GM23338 (cell line): Measurements from ENCODE around the gene NID1. TPM values are rescaled to one million over a fixed set of nuclear protein-coding genes. Genes with fewer than 3 reads are reported as not detected.

Source experiments
- ATAC-seq: fragments of 200-7000 bp; cut with Tn5 transposase; 3 replicates; pipeline ENCODE4 v1.9.1; 2020
- DNase-seq: peaks from one replicate; pipeline ENCODE4 v3.0.0-alpha.2; 2015; ENCODE audit warnings: low spot score
- H2AFZ ChIP-seq: fragments of 200-600 bp; sonication (generic); 2 replicates; pipeline ENCODE4 v1.8.0; 2016; ENCODE audit warnings: antibody characterized with exemption, mild to moderate bottlenecking, moderate library complexity
- H3F3A ChIP-seq: fragments of 200-600 bp; sonication (generic); replicated peaks from 2 replicates; pipeline ENCODE4 v1.8.0; 2017; ENCODE audit warnings: antibody characterized with exemption, mixed run types, low read depth
- H3K27ac ChIP-seq: fragments of 200-600 bp; sonication (generic); 2 replicates; pipeline ENCODE4 v1.6.1; 2016; ENCODE audit warnings: low read depth
- H3K27me3 ChIP-seq: fragments of 200-600 bp; sonication (generic); 2 replicates; pipeline ENCODE4 v1.8.0; 2016; ENCODE audit warnings: mild to moderate bottlenecking, mixed run types, moderate library complexity; ENCODE audit not compliant: insufficient read depth
- H3K36me3 ChIP-seq: fragments of 200-600 bp; sonication (generic); 2 replicates; pipeline ENCODE4 v1.8.0; 2016; ENCODE audit warnings: mild to moderate bottlenecking; ENCODE audit not compliant: insufficient read depth
- H3K4me1 ChIP-seq: fragments of 200-600 bp; sonication (generic); 2 replicates; pipeline ENCODE4 v1.8.0; 2016; ENCODE audit warnings: mild to moderate bottlenecking, moderate library complexity; ENCODE audit not compliant: insufficient read depth
- H3K4me2 ChIP-seq: fragments of 200-600 bp; sonication (generic); 2 replicates; pipeline ENCODE4 v1.7.1; 2017; ENCODE audit warnings: mixed run types
- H3K4me3 ChIP-seq: fragments of 200-600 bp; sonication (generic); 2 replicates; pipeline ENCODE4 v1.6.1; 2016; ENCODE audit warnings: mixed run types
- H3K79me2 ChIP-seq: fragments of 200-600 bp; sonication (generic); replicated peaks from 2 replicates; pipeline ENCODE4 v1.8.0; 2017; ENCODE audit warnings: mild to moderate bottlenecking; ENCODE audit not compliant: insufficient read depth
- H3K9me2 ChIP-seq: fragments of 200-600 bp; sonication (generic); 2 replicates; pipeline ENCODE4 v1.8.0; 2017; ENCODE audit not compliant: insufficient read depth
- H4K20me1 ChIP-seq: fragments of 200-600 bp; sonication (generic); replicated peaks from 2 replicates; pipeline ENCODE4 v1.8.0; 2017; ENCODE audit warnings: mild to moderate bottlenecking; ENCODE audit not compliant: insufficient read depth
- H3K27ac Mint-ChIP-seq: 2 replicates; pipeline ENCODE4 v1.8.0; 2020; ENCODE audit warnings: inconsistent platforms, mild to moderate bottlenecking, moderate library complexity, mixed read lengths
- H3K27me3 Mint-ChIP-seq: 3 replicates; pipeline ENCODE4 v1.8.0; 2022; ENCODE audit warnings: low read depth, mild to moderate bottlenecking, moderate library complexity, mixed read lengths, inconsistent platforms; ENCODE audit not compliant: insufficient read depth, poor library complexity
- H3K36me3 Mint-ChIP-seq: 3 replicates; pipeline ENCODE4 v1.8.0; 2021; ENCODE audit warnings: low read depth, mild to moderate bottlenecking, inconsistent platforms, moderate library complexity, mixed read lengths
- H3K4me1 Mint-ChIP-seq: 3 replicates; pipeline ENCODE4 v1.8.0; 2020; ENCODE audit warnings: mild to moderate bottlenecking, inconsistent platforms, mixed read lengths
- H3K4me3 Mint-ChIP-seq: 3 replicates; pipeline ENCODE4 v1.8.0; 2021; ENCODE audit warnings: moderate library complexity, mild to moderate bottlenecking, inconsistent platforms, mixed read lengths
- H3K9me3 Mint-ChIP-seq: 3 replicates; pipeline ENCODE4 v1.8.0; 2020; ENCODE audit warnings: moderate library complexity, mild to moderate bottlenecking, inconsistent platforms, mixed read lengths
- CREB1 ChIP-seq: fragments of 250-450 bp; sonication (Bioruptor Pico); IDR thresholded peaks from 2 replicates; pipeline ENCODE4 v1.5.0; 2020; ENCODE audit warnings: low read depth, mild to moderate bottlenecking, moderate library complexity
- ETS1 ChIP-seq: IDR thresholded peaks from 2 replicates; pipeline ENCODE4 v1.6.1; 2016; ENCODE audit warnings: antibody characterized with exemption
- EZH2 ChIP-seq: fragments of 200-600 bp; sonication (generic); IDR thresholded peaks from one replicate; pipeline ENCODE4 v1.8.0; 2017; ENCODE audit warnings: antibody characterized with exemption, mild to moderate bottlenecking, low read depth; ENCODE audit not compliant: unreplicated experiment
- EZH2phosphoT487 ChIP-seq: fragments of 200-600 bp; sonication (generic); IDR thresholded peaks from one replicate; pipeline ENCODE4 v1.8.1; 2018; ENCODE audit warnings: antibody characterized with exemption; ENCODE audit not compliant: unreplicated experiment
- JUNB ChIP-seq: IDR thresholded peaks from one replicate; pipeline ENCODE4 v1.6.1; 2016; ENCODE audit warnings: antibody characterized with exemption; ENCODE audit not compliant: unreplicated experiment
- NANOG ChIP-seq: IDR thresholded peaks from 2 replicates; pipeline ENCODE4 v1.6.1; 2016; ENCODE audit warnings: antibody characterized with exemption, borderline replicate concordance
- POLR2AphosphoS5 ChIP-seq: IDR thresholded peaks from 2 replicates; pipeline ENCODE4 v1.6.1; 2016; ENCODE audit warnings: antibody characterized with exemption, low read depth
- REST ChIP-seq: IDR thresholded peaks from one replicate; pipeline ENCODE4 v1.6.1; 2018; ENCODE audit warnings: antibody characterized with exemption; ENCODE audit not compliant: unreplicated experiment
- STAT1 ChIP-seq: IDR thresholded peaks from one replicate; pipeline ENCODE4 v1.6.1; 2016; ENCODE audit warnings: antibody characterized with exemption; ENCODE audit not compliant: unreplicated experiment
- ZNF114 ChIP-seq: fragments of 250-450 bp; sonication (Bioruptor Pico); IDR thresholded peaks from 2 replicates; pipeline ENCODE4 v1.5.0; 2020; ENCODE audit warnings: mild to moderate bottlenecking, moderate library complexity
- ZNF331 ChIP-seq: fragments of 250-450 bp; sonication (Bioruptor Pico); IDR thresholded peaks from 2 replicates; pipeline ENCODE4 v1.5.0; 2020; ENCODE audit warnings: low read depth, mild to moderate bottlenecking, moderate library complexity
- ZNF462 ChIP-seq: fragments of 250-450 bp; sonication (Bioruptor Pico); IDR thresholded peaks from 2 replicates; pipeline ENCODE4 v1.5.0; 2020; ENCODE audit warnings: mild to moderate bottlenecking, moderate library complexity
- polyA plus RNA-seq: library from polyadenylated mRNA; unstranded; fragments of >200 nt; fragmentation: Nextera tagmentation; extraction: Ambion mirVana; gene quantifications from 2 replicates; pipeline ENCODE4 v1.2.1, GENCODE V29; 2016
- total RNA-seq: library from RNA; depleted of rRNA; stranded (reverse); fragments of >200 nt; shearing (Covaris generic); gene quantifications from 2 replicates; pipeline ENCODE4 v1.2.3, GENCODE V29; 2014
- TF ChIP-seq, protein P1 (sequence below), 2 experiments: fragments of 200-600 bp in 1 of 2; sonication (generic) in 1 of 2; conservative IDR thresholded peaks; 2 replicates each; pipeline versions ENCODE4 v1.5.1 to v1.6.1; 2016 to 2017; ENCODE audit warnings: antibody characterized with exemption in 2 of 2, low read depth in 2 of 2, mild to moderate bottlenecking in 2 of 2, moderate library complexity in 1 of 2

Gene NID1
- total and polyA plus RNA-seq, 2 experiments from 2014 or later, result 7.1 to 32.5 TPM

GRCh38 chr1:236013330-236013729, 51.6 kb downstream of the NID1 start:
- Mint-ChIP-seq H3K36me3 (no peaks in the 10 kb centered on the region), H3K27me3 (no peaks in the 10 kb centered on the region), H3K4me3 (no peak overlapping the region), H3K4me1 (no peaks in the 10 kb centered on the region; the same call in 2 of the 3 replicates), H3K9me3 (no peaks in the 10 kb centered on the region), H3K27ac (no peak overlapping the region)
- H3K27me3 ChIP-seq, result no peaks in the 10 kb centered on the region
- H3F3A ChIP-seq, result no peaks in the 10 kb centered on the region
- no peak overlapping the region for H3K4me2 ChIP-seq
- no peaks in the 10 kb centered on the region for H3K9me2 ChIP-seq
- H3K4me1 ChIP-seq, result no peaks in the 10 kb centered on the region
- no peaks in the 10 kb centered on the region for H3K79me2 ChIP-seq
- ATAC-seq, result no peak
- no peaks in the 10 kb centered on the region; the same call in 1 of the 2 replicates for H4K20me1 ChIP-seq
- no peak overlapping the region for H3K27ac ChIP-seq
- DNase-seq, result no peak
- no peaks in the 10 kb centered on the region for H3K36me3 ChIP-seq
- no peak overlapping the region for H2AFZ ChIP-seq
- no peak overlapping the region for H3K4me3 ChIP-seq
- TF ChIP-seq EZH2phosphoT487, result no peak
- TF ChIP-seq JUNB, result no peak
- TF ChIP-seq, protein P1, sequence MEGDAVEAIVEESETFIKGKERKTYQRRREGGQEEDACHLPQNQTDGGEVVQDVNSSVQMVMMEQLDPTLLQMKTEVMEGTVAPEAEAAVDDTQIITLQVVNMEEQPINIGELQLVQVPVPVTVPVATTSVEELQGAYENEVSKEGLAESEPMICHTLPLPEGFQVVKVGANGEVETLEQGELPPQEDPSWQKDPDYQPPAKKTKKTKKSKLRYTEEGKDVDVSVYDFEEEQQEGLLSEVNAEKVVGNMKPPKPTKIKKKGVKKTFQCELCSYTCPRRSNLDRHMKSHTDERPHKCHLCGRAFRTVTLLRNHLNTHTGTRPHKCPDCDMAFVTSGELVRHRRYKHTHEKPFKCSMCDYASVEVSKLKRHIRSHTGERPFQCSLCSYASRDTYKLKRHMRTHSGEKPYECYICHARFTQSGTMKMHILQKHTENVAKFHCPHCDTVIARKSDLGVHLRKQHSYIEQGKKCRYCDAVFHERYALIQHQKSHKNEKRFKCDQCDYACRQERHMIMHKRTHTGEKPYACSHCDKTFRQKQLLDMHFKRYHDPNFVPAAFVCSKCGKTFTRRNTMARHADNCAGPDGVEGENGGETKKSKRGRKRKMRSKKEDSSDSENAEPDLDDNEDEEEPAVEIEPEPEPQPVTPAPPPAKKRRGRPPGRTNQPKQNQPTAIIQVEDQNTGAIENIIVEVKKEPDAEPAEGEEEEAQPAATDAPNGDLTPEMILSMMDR (conservative IDR thresholded peaks at IDR 0.05; ENCODE audit: low read depth in 2 of 2), result no peak
- no peak for TF ChIP-seq ZNF114 (CRISPR knock-in tag)
- no peak for TF ChIP-seq EZH2
- no peak for TF ChIP-seq NANOG
- TF ChIP-seq POLR2AphosphoS5, result no peak
- no peak for TF ChIP-seq CREB1 (CRISPR knock-in tag)
- TF ChIP-seq ETS1, result no peak
- no peak for TF ChIP-seq ZNF331
- TF ChIP-seq STAT1, result no peak
- no peak for TF ChIP-seq ZNF462 (CRISPR knock-in tag)
- no peak for TF ChIP-seq REST
